Measurements from ENCODE around the gene TNFRSF21. TPM values are rescaled to one million over a fixed set of nuclear protein-coding genes. Genes with fewer than 3 reads are reported as not detected.

Gene TNFRSF21
- total RNA-seq, 1 donor = 12.9 TPM

GRCh38 chr6:47254051-47254450, 55.7 kb downstream of the TNFRSF21 start:
- no peak for DNase-seq (ENCODE audit: low read depth in 2 of 3, low spot score in 2 of 3)

DNA sequence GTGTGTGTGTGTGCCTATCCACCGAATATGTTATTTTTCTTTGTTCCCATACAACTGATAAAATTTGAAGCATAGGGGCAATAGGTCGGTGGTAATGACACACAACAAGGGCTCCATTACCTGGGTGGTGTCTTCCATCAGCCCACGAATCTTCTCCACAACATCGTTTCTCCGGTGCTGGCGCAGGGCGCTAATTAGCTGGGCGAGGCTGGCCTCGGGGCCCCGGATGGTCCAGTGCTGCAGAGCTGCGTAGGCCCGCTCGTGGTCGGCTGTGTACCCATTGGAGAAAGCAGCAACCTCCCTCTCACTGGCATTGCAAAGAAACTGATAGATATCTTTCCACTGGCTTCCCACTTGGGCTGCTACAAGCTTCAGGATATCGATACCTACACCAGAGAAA, 56.6 kb downstream of the TNFRSF21 start:
- no peak for DNase-seq (ENCODE audit: low read depth in 2 of 3, low spot score in 2 of 3)

DNA sequence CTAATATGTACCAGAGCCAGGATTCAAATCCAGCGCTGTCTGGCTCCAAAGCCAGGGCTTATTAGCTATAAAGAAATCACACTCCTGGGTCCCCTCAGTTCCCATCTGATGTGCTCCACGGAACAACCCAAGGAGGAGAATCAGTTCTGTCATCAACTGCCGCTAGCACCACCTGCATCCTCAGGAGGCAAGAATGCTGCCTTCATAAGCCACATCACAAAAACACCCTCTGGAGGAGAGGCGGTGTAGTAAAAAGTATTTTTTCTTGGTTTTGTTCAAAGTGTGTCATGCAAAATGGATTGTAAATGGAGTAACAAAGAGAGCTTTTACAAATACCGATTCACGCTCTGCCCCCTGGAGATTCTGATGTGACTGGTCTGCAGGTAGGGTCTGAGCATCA, 57.1 kb downstream of the TNFRSF21 start:
- DNase-seq (ENCODE audit: low read depth in 2 of 3, low spot score in 2 of 3) = peak in 1 of 3 donors; percentile 14

- DNase-seq (ENCODE audit: low read depth in 2 of 3, low spot score in 2 of 3) = no peak
Measured at GRCh38 chr6:47251396-47251795, 58.3 kb downstream of the TNFRSF21 start.

DNA sequence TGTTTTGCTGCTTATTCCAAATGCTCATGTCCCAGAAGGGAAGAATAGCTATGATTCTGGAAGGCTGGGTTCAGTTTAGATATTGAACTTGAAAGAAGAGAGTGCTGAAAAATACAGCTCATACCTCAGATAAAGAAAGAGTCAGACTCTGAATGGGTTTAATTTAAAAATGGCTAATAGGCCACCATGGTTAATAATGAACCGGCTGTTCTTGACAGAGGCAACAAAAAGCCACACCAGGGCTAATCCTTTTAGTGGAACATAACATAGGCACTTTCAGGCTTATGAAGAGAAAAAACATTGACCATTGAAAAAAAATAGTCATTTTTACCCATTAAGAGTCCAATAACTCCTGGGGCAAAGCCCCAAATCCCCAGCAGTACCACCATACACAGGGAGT, 59.4 kb downstream of the TNFRSF21 start:
- no peak for DNase-seq (ENCODE audit: low read depth in 2 of 3, low spot score in 2 of 3)

GRCh38 chr6:47248446-47248845, 61.3 kb downstream of the TNFRSF21 start:
- no peak for DNase-seq (ENCODE audit: low read depth in 2 of 3, low spot score in 2 of 3)

GRCh38 chr6:47247227-47247797, 62.4 kb downstream of the TNFRSF21 start:
- DNase-seq (ENCODE audit: low read depth in 2 of 3, low spot score in 2 of 3) = peak in 2 of 3 donors; percentile 65 to 86

DNA sequence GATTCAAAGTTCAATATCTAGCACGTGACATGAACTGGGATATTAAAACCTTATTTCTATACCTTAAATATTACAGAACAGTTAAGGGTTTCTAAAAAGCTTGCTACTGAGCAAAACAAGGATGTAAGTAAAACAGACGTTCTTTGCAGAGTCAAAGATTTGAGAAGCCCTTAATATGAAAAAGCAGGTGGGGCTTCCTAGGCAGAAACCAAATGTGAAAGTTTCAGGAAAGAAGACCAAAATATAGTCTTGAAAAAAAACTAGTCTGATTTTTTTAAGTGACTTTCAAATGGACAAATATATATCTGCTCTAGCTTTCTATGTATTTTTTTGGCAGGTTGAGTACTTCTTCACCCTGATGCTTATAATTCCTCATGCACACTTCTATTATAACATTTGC, 63.2 kb downstream of the TNFRSF21 start:
- peak in 1 of 3 donors; percentile 33 for DNase-seq (ENCODE audit: low read depth in 2 of 3, low spot score in 2 of 3)

DNA sequence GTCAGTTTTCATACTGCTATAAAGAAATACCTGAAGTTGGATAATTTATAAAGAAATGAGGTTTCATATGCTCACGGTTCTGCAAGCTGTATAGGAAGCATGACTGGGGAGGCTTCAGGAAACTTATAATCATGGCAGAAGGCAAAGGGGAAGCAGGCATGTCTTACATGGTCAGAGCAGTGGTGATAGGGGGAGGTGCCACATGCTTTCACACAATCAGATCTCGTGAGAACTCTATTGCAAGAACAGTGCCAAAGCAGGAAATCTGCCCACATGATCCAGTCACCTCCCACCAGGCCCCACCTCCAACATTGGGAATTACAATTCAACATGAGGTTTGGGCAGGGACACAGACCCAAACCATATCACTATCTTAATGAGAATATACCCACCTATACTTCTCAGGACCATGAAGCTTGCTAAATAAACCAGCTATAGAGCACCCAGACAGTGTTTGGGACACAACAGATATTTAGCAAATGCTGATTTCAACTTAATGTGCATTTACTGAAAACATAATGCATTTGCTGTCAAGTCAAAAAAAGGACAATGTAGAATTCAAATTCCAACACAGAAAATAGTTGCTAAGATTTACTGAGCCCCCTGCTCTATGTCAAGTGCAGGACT, 63.8 kb downstream of the TNFRSF21 start:
- peak in 1 of 3 donors; percentile 45 for DNase-seq (ENCODE audit: low read depth in 2 of 3, low spot score in 2 of 3)

DNA sequence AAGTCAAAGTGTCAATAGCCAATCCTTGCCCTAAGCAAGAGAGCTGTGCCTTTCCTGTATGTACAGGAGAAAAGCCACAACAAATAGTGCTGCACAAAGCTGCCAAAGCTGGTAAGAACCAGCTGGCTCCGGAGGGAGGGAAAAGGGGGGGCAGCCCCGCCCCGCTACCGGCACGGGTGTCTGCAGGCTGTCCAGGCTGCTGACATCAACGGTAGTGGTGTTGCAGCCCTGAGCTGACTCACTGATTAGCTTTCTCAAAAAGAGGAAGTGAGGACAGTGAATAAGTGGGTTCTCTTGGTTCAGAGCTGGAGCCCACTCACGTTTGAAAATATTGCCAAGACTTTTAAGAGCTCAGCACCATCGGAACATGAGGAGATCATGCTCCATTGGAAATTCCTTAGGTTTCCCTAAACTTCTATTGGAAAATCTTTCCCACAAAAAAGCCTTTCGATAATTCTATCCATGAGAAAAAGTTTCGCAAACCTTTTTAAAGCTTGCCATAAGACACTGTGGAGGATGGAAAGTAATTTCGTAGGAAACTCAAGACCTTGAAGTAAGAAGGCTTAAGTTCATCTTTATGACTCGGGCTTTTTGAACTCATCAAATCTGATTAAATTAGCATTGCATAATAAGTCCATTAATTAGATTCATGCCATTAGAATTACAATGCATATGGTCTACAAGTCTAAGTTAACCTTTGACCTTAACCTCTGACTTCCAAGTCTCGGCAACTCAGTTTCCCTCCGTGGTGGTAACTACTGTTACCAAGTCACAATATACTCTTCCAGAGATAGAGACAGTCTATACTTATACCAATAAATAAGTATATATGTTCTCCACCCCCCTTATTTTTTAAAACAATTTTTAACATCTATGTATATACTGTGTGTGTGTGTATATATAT, 67.0 kb downstream of the TNFRSF21 start:
- DNase-seq (ENCODE audit: low read depth in 2 of 3, low spot score in 2 of 3) = peak in 2 of 3 donors; percentile 97 to 98

GRCh38 chr6:47241742-47242482, 67.8 kb downstream of the TNFRSF21 start:
- no peak for DNase-seq (ENCODE audit: low read depth in 2 of 3, low spot score in 2 of 3)

GRCh38 chr6:47240277-47240890, 69.3 kb downstream of the TNFRSF21 start:
- DNase-seq (ENCODE audit: low read depth in 2 of 3, low spot score in 2 of 3) = no peak

GRCh38 chr6:47239546-47239945, 70.2 kb downstream of the TNFRSF21 start:
- peak in 1 of 3 donors; percentile 18 for DNase-seq (ENCODE audit: low read depth in 2 of 3, low spot score in 2 of 3)

DNA sequence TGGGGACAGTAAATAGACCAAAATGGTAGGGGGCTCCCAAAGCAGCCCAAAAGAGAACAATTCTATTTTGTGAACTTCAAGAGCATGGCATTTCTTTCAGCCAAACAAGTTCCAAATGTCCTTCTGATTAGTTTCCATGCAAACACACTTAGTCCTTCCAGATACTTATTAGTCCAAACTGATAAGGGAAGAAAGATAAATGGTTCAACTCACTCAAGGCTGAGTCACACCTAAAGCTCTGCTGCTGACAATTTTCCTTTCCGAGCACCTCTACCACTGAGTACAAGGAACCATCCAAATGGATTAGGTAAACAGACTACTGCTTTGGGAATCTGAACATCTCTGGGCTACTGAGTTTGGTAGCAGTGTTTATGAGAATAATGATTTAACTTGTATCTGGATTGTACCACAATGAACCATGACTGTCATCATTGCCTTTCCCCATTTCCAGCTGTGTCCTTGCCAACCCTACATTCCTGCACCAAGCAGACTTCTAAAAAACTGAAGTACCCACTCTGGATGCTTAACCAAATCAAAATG, 71.2 kb downstream of the TNFRSF21 start:
- no peak for DNase-seq (ENCODE audit: low read depth in 2 of 3, low spot score in 2 of 3)

GRCh38 chr6:47237196-47237595, 72.5 kb downstream of the TNFRSF21 start:
- DNase-seq (ENCODE audit: low read depth in 2 of 3, low spot score in 2 of 3) = peak in 1 of 3 donors; percentile 13

DNA sequence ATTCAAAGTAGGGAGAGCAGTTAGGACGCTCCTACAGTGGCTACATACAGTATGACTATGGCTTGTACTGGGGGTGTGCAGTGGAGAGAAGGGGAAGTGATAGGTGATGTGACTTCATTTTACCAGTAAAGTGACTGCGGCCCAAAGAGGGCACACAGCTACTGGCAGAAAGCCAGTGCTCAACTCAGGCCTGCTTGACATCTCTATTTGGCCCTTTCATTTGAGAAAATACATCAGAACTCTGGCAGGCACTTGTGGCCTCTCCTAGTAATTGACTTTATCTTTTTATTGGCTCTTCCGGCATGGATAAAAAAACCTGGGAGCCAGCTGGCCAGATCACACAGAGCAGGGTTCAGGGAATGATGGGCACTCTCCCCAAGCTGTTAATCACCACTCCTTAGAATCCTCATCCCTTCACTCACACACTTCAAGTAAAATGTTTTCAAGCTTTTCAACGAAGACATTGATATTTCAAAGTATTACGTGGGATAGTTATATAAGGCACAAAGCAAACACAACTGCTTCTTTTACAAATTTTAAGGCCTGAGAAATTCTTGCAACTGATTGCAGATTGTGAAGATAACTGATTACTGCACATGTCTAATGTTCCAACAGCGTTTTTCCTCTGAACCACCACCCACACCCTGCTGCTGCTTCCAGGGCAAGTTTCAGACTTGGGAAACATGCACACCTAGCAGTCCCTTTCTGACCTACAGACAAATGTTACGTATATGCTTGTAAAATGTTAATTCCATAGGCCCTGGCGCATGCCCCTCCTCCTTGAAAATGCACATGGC, 73.5 kb downstream of the TNFRSF21 start:
- DNase-seq (ENCODE audit: low read depth in 2 of 3, low spot score in 2 of 3) = peak in 2 of 3 donors; percentile 47 to 64

DNA sequence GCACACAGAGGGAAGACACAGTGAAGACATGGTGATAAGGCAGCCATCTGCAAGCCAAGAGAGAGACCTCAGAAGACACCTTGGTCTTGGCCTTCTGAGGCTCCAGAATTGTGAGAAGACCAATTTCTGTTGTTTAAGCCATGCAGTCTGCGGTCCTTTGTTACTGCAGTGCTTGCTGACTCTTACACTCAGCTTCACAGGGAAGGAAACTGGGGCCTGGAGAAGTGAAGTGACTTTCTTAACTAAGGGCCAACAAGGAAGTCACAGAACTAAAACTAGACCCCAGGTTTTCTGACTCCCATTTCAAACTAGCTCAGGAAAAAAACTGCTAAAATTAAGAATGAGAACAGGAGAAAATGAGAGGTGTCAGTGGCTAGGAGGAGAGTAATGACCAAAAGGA, 74.3 kb downstream of the TNFRSF21 start:
- no peak for DNase-seq (ENCODE audit: low read depth in 2 of 3, low spot score in 2 of 3)

DNA sequence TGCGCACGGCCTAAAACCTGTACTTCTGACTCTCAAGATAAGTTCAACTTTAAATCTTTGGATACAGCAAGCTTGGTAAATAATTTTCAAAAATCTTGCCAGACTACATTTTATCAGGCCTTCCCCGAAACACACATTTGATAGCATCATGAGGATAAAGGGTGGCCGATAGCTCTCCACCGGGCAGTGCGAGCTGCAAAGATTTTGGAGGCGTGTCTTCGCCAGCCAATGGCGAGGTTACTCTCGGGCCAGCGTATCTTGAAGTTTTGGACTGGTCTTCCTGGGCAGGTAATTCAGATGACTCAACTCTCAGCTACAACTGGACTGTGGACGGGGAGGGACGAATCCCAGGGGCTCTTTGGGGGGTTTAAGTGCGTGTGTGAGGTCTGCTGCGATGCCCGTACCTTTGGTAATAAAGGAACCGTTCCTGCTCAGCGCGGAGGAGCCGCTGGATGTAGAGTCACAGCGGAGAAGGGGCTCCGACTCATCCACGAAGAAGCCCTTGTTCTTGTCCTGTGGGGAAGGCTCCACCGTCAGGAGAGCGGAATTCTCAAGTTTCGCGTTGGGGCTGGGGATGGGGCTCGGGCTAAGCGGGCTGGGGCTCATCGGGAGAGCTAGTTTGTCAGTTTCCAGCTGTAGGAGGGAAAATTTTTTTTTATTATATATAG, 75.3 kb downstream of the TNFRSF21 start:
- no peak for DNase-seq (ENCODE audit: low read depth in 2 of 3, low spot score in 2 of 3)

- DNase-seq (ENCODE audit: low read depth in 2 of 3, low spot score in 2 of 3) = no peak
Measured at GRCh38 chr6:47231151-47231550, 78.6 kb downstream of the TNFRSF21 start.
